Adrenal gland (tissue), 5 donors: ENCODE data around the gene BPGM.

Source experiments
- CTCF ChIP-seq, 6 experiments: fragments of 450-650 bp in 4 of 6; fragments of 200-600 bp in 2 of 6; sonication (generic) in 1 of 6; IDR thresholded peaks; 1 replicate in 5 of 6; 2 replicates in 1 of 6; pipeline versions ENCODE4 v1.5.1 to v1.8.0; 2016 to 2021; ENCODE audit warnings: antibody characterized with exemption in 6 of 6, mild to moderate bottlenecking in 2 of 6, moderate library complexity in 1 of 6
- POLR2A ChIP-seq, 2 donors: fragments of 450-650 bp; IDR thresholded peaks; one replicate each; pipeline ENCODE4 v1.6.1; 2017; ENCODE audit warnings: antibody characterized with exemption in 2 of 2, mild to moderate bottlenecking in 2 of 2, moderate library complexity in 1 of 2
- donor health status: DM: no; HTN: no; CAD: no.

- TF ChIP-seq POLR2A (IDR thresholded peaks at IDR 0.05) (no peak), CTCF (IDR thresholded peaks at IDR 0.05) (no peak)
These were observed 3.5 kb upstream of the BPGM start for GRCh38 chr7:134643131-134643530.
